ENCODE data around the gene TBC1D22B.

GRCh38 chr6:37372116-37372515 lies 114.5 kb downstream of the TBC1D22B start:
- TF ChIP-seq POLR2A (IDR thresholded peaks at IDR 0.05; ENCODE audit: low read depth, low read length) (no peak), TAF1 (IDR thresholded peaks at IDR 0.05; ENCODE audit: borderline replicate concordance, low read depth, low read length) (no peak)

Data from GM12892 (cell line).